Calu3 (cell line): ENCODE data around the gene LINGO1. TPM values are rescaled to one million over a fixed set of nuclear protein-coding genes. Genes with fewer than 3 reads are reported as not detected.

Experiments used
- BruUV-seq: library from RNA; stranded (reverse); fragments of 400-500 nt; replicated peaks from 2 replicates; lab custom pipeline; 2021; lab: Mats Ljungman, UMichigan
- CTCF ChIA-PET: fragments of 300-600 bp; sonication (Branson Sonifier 250); formaldehyde crosslinking; loops from one replicate; lab custom pipeline; 2022; ENCODE audit warnings: antibody characterized with exemption; lab: Charles Lee
- DNase-seq: peaks from one replicate; pipeline ENCODE4 v3.0.0; 2022
- H3K27ac Mint-ChIP-seq: one replicate; pipeline ENCODE4 v1.8.0; 2022; ENCODE audit warnings: mixed read lengths; ENCODE audit not compliant: unreplicated experiment
- H3K27me3 Mint-ChIP-seq: one replicate; pipeline ENCODE4 v1.8.0; 2022; ENCODE audit warnings: mixed read lengths; ENCODE audit not compliant: unreplicated experiment
- H3K36me3 Mint-ChIP-seq: one replicate; pipeline ENCODE4 v1.8.0; 2022; ENCODE audit warnings: mild to moderate bottlenecking, moderate library complexity, mixed read lengths; ENCODE audit not compliant: insufficient read depth, unreplicated experiment
- H3K4me1 Mint-ChIP-seq: one replicate; pipeline ENCODE4 v1.8.0; 2022; ENCODE audit warnings: mild to moderate bottlenecking, low read depth, mixed read lengths; ENCODE audit not compliant: unreplicated experiment
- H3K4me3 Mint-ChIP-seq: one replicate; pipeline ENCODE4 v1.8.0; 2022; ENCODE audit warnings: mild to moderate bottlenecking, low read depth, moderate library complexity, mixed read lengths; ENCODE audit not compliant: unreplicated experiment
- H3K9me3 Mint-ChIP-seq: one replicate; pipeline ENCODE4 v1.8.0; 2022; ENCODE audit warnings: low read depth, mixed read lengths; ENCODE audit not compliant: unreplicated experiment
- CTCF ChIP-seq: fragments of 200-600 bp; IDR thresholded peaks from one replicate; pipeline ENCODE4 v1.8.0; 2022; ENCODE audit warnings: antibody characterized with exemption; ENCODE audit not compliant: unreplicated experiment
- intact Hi-C: fragments of 100-400 bp; cut with micrococcal nuclease; formaldehyde crosslinking; loops from one replicate; pipeline ENCODE4 v1.10.0; 2022; ENCODE audit not compliant: unreplicated experiment
- total RNA-seq: library from RNA; stranded (reverse); gene quantifications from 2 replicates; pipeline ENCODE4 v1.2.3, GENCODE V29; 2022

LINGO1 gene
- total RNA-seq, 1 experiment from 2014 or later = not detected

DNA sequence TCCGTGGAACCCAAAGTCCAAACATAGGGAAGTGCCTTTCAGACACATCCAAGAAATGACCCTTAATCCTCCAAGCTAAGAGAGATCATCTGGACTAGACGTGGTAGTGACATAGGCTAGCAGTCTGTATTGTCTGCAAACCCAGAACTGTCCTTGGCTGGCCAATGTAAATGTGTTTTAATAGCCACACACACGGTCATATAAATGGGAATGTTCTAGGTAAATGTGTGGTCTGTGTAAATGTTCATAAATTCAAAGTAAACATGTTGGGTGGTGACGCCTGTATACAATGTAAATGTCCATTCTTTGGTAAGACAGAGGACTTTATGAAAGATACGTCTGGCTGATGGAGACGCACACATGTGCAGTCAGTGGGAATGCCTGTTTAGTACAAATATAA lies 16.3 kb upstream of the LINGO1 start:
- BruUV-seq = no TSS peak
- H3K4me3 Mint-ChIP-seq = no peak overlapping the region
- no peak for TF ChIP-seq CTCF
- H3K36me3 Mint-ChIP-seq = peaks cover 1% of the 10 kb centered on the region
- peaks cover 100% of the 10 kb centered on the region for H3K27me3 Mint-ChIP-seq
- intact Hi-C loops = no loop called here
- no peaks in the 10 kb centered on the region for H3K9me3 Mint-ChIP-seq
- CTCF ChIA-PET = interaction anchor here (0.7 kb wide), 1 partner anchor 15 kb away, joined by 3 read pairs; no protein-coding TSS in a partner anchor
- no peaks in the 10 kb centered on the region for H3K4me1 Mint-ChIP-seq
- no peak overlapping the region for H3K27ac Mint-ChIP-seq
- DNase-seq = no peak

DNA sequence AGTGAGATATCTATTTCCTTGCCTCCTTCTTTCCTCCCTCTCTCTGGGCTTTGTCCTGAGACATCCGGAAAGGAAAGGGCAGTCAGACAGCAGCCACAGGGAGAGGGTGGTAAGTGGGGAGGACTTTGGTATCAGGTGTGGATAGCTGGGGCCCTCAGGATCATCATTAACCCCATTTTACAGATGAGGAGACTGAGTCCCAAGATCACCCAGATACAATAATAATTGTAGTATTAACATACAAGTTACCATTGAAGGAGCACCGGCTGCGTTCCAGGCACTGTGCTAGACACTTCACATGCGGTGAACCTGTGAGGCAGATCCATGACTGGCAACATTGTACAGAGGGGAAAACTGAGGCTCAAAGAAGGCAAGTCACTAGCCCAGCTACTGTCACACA lies 15.2 kb upstream of the LINGO1 start:
- BruUV-seq = no TSS peak
- intact Hi-C loops = no loop called here
- H3K27me3 Mint-ChIP-seq = peaks cover 100% of the 10 kb centered on the region
- H3K9me3 Mint-ChIP-seq = no peaks in the 10 kb centered on the region
- no peaks in the 10 kb centered on the region for H3K4me1 Mint-ChIP-seq
- no peak for TF ChIP-seq CTCF
- H3K27ac Mint-ChIP-seq = no peak overlapping the region
- DNase-seq = no peak
- CTCF ChIA-PET = no interaction called here
- H3K36me3 Mint-ChIP-seq = peaks cover 5% of the 10 kb centered on the region
- no peak overlapping the region for H3K4me3 Mint-ChIP-seq

GRCh38 chr15:77646104-77646694 lies 13.5 kb upstream of the LINGO1 start:
- CTCF ChIA-PET = interaction anchor here (0.6 to 1.4 kb wide), 2 partner anchors 13 to 133 kb away, joined by 3 to 6 read pairs; partner anchors contain the start of gene LINGO1
- intact Hi-C loops = no loop called here
- no TSS peak for BruUV-seq
- Mint-ChIP-seq H3K27me3 (peaks cover 100% of the 10 kb centered on the region), H3K27ac (no peak overlapping the region), H3K4me3 (no peak overlapping the region), H3K36me3 (peaks cover 5% of the 10 kb centered on the region), H3K9me3 (no peaks in the 10 kb centered on the region), H3K4me1 (no peaks in the 10 kb centered on the region)
- DNase-seq = no peak
- no peak for TF ChIP-seq CTCF

DNA sequence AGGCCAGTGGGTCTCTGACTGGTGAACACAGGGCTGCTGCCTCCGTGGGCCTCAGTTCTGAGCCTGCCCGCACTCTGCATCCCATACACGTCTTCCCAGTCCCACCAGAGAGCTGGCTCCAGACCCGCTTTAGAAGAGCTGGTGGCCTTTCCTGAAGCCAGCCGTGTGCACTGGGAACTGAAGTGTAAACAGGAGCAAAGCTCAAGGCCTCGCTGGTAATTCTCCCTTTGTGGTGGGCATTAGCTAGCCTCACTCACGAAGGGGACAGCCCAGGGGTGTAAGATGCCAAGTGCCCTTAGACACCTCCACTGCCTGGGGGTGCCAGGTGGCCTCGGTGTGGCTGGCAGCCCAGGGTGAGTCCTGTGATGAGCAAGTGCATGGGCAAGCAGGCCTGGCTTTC lies 12.9 kb upstream of the LINGO1 start:
- Mint-ChIP-seq H3K4me1 (no peaks in the 10 kb centered on the region), H3K27ac (no peak overlapping the region), H3K4me3 (no peak overlapping the region), H3K27me3 (peaks cover 100% of the 10 kb centered on the region), H3K9me3 (no peaks in the 10 kb centered on the region), H3K36me3 (peaks cover 5% of the 10 kb centered on the region)
- TF ChIP-seq CTCF = no peak
- DNase-seq = no peak
- CTCF ChIA-PET = interaction anchor here (1.1 to 1.4 kb wide), 3 partner anchors 9 to 175 kb away, joined by 4 to 6 read pairs (median 4); partner anchors contain the start of gene LINGO1
- no TSS peak for BruUV-seq
- intact Hi-C loops = no loop called here
